GM21528 (cell line): Measurements from ENCODE around the gene TMEM204.

Experiments used
- ATAC-seq: cut with Tn5 transposase; IDR thresholded peaks from one replicate; pipeline ENCODE4 v1.9.1; 2021; ENCODE audit warnings: mild to moderate bottlenecking, moderate library complexity; ENCODE audit not compliant: unreplicated experiment, low FRiP score

Gene TMEM204

DNA sequence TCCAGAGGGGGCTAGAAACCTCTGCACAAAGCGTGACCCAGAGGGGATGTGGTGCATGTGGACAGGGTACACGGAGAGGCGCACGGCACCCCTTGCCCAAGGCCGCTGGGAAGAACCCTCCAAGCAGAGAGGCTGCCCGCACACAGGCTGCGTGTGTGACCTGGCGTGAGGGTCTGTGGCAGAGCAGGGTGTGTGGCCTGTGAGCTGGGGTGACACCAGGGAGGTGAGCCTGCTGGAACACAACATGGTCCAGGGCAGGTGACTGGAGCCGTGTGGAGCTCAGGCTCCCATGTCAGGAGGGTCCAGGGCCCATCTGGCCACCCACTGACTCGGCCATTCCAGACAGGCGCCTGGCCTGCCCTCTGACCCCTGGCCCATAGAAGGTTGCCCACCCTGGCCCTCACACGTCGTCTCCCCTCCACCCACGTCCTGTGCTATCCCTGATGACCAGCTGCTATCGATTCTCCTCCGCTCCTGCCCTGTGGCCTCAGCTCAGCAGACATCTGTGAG lies 14.8 kb upstream of the TMEM204 start:
- ATAC-seq, result no peak

DNA sequence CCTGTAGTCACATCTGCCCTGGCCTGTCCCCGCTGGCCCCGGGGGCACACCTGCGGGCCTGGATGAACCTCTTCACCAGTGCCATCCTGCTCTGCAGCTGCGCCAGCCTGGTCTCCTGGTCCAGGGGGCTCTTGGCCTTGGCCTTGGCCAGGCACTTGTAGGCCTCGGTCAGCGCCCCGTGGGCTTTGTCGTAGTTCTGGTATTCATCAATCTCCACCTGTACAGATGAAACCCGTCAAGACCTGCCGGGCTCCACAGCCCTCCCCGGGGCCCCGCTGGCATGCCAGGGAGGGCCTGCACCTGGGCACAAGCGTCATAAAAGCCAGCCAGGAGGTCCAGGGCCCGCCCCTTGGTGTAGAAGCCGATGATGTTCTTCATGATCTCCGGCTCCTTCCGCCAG lies 13.6 kb upstream of the TMEM204 start:
- ATAC-seq, result no peak

DNA sequence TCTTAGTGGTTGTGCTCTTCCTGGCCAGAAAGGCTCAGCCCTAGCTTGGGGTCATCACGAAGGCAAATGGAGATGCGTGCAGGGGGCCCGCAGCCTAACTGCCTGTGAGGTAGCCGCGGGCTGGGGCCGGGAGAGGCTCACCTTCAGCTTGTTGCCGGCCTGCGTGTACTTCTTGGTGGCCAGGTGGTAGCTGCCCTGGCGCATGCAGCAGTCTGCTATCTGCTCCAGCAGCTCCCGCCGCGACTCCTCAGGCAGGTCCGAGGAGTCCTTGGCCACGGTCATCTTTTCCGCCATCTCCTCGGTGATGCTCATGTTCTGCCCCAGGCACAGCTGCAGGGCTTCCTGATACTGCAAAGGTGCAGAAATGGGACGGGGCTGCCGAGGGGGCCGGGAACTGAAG lies 13.0 kb upstream of the TMEM204 start:
- ATAC-seq, result no peak

DNA sequence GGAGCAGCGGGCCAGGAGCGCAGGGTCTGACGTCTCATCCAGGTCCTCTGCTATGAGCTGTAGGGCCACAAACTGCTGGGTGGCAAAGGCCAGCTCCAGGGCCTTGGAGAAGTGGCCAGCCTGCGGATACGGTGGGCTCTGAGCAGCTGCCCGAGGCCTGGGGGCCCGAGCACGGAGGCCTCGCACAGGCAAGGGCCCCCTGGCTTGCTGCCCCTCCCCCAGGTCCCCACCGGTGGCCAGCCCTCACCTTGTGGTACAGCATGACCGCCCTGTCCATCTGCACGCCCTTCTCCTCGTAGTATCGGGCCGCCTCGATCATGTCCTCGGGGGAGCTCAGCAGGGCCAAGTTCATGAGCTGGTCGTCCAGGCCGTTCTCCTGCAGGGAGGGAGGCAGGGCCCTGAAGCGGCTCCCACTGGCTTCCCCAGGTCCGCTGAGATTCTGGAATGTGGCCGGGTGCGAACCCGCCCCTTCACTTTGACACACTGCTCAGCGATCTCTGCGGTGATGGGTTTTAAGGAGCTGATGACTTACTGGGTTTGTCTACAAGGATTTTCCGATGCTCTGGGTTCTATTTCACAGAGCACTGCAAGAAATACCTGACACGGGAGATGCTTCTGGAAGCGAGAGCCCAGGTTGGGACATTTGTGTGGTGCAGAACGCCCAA lies 9.8 kb upstream of the TMEM204 start:
- ATAC-seq, result no peak

DNA sequence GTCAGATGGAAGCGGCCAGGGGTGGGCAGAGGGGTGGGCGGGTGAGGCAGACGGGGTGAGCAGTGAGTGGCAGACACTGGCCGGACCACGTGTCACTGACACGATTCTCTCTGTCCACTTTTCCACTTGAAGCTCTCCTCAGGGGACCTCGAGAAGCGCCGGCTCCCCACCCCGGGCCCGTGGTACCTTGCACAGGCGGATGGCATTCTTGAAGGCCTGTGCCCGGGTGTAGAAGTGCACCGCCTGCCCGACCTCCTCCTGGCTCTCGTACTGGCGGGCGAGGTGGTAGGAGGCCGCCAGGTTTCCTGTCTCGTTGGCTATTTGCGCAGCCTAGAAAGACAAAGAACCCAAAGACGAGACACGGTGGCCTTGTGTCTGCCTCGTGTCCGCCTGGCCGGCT lies 9.1 kb upstream of the TMEM204 start:
- no peak for ATAC-seq

DNA sequence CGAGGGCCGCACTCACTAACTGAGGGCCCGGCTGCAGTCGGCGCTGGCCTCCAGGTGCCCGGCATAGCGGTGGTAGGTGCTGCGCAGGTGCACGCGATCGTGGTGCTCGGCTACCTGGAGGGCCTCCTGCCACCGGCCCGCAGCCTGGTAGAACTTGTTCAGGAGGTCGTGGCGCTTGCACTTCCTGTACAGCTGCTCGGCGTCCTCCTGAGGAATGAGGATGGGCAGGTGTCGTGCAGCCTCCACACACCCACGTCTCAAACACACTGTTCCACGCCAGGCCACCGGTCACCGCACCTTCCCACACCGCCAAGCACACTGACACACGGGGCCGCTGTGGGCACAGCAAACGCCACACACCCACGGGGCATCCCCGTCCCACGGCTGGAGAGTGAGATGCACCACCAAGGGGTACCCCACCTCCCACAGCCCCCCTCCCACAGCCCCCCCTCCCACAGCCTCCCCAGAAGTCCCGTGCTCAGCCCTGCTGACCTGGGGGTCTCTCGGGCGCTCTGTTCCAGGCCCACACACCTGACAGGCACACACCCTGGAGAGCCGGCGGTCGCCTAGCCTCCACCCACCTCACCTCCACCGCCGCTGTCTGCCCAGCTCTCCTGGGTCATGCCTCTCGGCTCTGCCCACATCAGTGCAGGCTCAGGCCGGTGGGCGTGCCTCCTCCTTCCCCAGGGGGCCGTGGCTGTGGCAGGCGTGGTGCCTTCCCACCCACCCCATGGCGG lies 7.4 kb upstream of the TMEM204 start:
- ATAC-seq, result no peak

DNA sequence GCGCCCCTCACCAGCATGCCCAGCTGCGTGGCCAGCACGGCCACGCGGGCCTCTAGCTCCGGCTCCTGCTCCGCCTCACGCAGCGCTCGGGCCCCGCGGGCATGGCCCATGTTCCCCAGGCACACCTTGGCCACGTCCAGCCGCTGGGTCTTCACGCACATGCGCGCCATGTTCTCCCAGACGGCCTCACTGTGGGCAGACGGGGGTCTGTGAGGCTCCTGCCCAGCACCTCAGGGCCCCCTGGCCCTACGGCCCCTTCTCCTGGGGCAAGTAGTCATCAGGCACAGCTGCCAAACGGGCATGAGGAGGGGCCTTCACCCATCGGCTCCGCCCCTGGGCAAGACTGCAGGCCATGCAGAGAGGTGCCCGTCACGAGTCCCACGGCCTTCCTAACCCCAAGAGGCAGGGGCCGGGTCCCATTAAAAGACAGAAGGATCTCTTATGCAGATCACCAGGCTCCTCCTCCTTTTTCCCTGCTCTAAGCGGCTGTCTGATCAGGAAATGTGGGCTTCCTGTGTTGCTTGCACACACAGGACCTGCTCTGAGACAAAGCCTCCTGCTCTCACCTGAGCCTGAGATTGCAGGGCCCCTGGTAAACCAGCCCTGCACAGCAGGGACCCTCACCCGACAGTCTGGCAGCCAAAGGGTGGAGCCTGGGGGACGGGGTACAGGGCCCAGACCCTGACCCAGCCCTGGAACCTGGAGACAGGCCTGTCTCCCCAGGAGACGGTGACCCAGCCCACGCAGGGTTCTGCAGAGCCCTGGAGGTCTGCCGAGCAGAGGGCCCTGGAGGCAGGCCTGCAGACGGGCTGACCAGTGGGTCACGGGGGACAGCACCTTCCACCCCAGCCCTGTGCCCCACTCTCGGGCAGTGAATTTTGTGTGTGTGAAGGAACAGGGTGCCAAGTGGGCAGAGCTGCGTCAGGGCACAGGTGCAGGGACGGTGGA lies 6.6 kb upstream of the TMEM204 start:
- ATAC-seq, result no peak

DNA sequence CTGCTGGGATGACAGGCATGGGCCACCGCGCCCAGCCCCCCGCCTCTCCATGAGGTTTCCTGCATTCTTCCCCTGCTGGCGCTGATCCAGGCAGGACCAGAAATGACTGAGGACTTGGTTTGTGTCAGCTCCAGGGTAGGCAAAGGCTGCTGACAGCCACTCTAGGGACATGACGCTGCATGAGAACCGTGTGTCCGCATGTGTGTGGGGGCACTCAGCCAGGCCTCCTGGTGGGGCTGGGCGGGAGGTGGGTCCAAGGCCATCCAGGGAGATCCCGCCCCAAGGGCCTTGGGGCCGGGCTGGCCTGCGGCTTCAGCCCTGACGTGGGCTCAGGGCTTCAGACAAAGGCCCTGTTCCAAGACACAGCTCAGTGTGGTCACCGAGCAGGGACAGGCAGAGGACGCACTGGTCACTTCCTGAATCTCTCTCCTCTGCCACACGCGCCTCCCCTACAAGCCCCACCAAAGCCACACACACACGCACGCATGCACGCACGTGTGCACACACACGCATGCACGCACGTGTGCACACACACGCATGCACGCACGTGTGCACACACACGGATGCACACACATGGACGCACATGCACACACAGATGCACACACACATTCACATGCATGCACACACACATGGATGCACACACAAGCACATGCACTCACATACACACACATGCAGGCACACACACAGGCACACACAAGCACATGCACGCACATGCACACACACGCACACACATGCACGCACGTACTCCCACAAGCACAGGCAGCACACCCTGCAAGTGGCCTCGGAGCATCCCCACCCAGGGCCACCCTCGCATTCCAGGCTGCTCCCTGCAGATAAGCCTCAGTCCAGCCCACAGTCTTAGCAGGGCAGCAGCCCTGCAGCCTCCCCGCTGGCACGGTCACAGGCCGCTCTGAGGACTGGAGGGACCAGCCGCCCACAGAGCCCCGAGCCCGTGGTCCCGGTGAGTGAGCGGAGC lies 5.3 kb upstream of the TMEM204 start:
- ATAC-seq, result no peak

DNA sequence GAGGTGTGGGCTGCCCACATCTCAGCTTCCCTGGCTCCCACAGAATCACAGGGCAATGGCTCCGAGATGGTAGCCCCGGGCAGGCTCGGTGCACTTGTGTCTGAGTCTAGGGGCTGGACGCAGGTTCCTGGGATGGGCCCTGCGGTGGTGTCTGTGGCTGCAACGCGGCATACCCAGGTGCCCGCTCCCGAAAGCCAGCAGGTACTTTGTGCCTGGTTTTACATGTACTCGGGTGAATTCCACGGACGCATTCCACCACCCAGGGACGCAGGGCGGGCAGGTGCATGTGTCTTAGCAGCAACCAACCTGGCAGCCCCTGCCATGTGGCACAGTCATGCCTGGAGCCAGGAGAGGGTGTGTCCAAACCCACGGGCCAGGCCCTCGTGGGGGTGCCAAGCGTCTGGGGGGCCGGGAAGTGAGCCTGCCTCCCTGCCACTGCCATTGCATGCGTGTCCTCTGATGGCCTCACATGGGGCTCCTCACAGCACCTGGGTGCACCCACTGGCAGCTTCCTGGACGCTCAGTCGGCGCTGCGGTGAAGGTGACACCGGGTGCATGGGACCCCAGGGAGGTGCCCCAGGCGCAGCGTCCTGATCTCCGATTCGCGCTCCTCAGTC lies 4.4 kb upstream of the TMEM204 start:
- no peak for ATAC-seq

DNA sequence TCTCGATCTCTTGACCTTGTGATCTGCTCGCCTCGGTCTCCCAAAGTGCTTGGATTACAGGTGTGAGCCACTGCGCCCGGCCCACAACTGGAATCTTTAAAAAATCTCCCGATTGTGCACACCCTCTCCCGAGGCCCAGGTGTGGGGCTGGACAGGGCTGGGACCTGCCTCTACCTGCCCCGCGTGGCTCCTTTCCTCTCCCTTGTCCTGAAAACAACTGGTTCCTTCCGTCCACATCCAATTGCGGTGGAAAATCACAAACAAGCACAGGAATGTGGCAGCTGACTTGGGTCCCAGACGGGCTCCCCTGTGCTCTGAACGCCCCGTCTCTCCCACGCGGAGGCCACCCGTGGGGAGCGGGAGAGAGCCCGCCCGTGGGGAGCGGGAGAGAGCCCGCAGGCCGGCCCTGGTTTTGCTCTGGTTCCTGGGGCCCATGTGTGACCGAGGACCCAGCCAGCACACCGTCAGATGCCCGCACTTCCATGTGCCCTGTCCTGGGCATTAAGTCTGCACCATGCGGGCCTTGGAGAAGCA lies 3.0 kb upstream of the TMEM204 start:
- ATAC-seq, result no peak

DNA sequence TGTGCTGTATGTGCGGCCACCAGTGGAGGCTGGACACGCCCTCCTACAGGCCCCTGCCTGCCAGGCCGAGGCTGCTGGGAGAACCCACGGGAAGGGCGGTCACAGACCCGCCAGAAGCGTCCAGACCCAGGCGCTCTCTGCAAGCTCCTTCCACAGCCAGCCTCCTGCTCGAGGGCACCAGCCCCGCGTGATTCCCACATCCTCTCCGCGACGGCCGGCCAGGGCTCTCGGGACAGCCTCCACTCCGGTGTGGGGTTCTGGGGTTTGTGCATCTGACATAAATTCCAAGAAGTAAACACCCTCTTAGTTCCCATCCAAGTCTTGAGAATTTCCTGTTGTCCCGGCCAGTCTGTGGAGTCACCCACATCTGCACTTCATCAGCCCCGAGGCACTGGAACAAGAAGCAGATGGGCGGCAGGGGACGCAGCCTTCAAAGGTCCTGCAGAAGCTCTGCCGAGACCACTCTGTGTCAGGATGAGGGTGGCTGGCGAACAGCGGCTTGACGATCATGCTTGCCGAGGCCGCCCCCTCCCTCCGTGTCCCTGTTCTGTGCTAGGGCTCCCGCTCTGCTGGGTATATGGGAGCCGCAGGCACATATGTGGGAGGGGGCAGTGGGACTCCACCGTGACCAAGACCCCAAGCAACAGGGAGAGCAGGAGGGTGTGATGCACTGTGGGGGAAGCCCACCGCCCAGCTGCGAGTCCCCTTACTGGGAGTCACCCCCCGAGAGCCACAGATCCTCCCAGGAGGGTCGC lies 2.4 kb upstream of the TMEM204 start:
- ATAC-seq, result no peak

DNA sequence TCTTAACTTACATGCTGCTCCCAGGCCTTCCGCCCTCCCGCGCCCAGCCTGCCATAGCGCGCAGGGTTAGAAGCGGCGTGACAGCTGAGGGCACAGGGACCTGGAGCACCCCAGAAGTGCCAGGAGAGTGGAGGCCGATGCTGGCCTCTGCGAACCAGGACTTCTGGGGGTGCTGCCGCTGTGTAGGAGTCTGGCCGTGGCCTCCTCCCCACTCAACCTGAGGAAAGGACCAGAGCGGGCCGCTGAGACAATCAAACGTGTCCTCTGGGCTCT lies 1.9 kb upstream of the TMEM204 start:
- ATAC-seq, result no peak

DNA sequence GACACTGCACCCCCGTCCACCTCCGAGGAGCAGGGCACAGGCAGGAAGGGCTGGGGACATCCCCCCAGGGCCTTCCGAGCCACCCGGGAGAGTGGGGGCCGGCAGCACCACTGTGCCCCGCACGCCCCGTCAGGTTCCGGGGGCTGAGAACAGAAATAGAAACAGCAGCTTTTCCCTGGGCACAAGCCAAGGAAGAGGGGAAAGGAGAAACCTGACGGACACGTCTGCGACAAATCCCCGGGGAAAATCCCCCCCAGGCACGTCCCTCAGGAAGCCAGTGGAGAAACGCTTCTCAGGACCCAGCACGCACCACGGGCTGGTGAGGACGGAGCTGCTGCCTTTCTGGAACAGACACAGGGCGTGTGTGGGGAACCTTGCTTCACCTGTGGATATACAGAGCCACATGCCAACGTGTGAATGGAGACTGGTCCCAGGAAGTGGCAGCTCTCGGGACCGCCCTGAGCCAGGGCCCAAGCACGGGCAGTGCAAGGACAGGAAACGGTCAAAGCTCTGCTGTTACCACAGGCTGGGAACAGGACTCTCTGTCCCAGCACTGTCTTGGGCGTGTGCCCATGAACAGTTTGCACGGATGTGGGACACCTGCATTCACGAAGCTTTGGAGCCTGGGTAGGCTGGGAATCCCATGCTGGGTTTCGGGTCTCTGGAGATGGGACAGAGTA lies 1.2 kb upstream of the TMEM204 start:
- ATAC-seq, result no peak

DNA sequence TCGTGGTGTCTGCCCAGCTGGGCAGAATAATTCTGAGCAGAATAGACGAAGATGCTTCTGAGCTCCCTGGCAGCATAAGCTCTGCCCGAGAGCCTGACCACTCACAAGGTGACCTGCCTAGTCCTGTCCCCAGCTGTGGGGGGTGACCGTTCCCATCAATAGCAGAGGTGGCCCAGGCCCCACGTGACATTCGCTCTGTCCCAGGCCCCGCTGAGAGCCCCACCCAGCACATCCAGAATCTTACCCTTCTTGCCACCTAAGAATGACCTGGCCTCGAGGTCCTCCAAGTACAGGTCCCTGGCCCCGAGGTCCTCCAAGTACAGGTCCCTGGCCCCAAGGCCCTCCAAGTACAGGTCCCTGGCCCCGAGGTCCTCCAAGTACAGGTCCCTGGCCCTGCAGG lies 695 bp upstream of the TMEM204 start:
- ATAC-seq, result no peak

DNA sequence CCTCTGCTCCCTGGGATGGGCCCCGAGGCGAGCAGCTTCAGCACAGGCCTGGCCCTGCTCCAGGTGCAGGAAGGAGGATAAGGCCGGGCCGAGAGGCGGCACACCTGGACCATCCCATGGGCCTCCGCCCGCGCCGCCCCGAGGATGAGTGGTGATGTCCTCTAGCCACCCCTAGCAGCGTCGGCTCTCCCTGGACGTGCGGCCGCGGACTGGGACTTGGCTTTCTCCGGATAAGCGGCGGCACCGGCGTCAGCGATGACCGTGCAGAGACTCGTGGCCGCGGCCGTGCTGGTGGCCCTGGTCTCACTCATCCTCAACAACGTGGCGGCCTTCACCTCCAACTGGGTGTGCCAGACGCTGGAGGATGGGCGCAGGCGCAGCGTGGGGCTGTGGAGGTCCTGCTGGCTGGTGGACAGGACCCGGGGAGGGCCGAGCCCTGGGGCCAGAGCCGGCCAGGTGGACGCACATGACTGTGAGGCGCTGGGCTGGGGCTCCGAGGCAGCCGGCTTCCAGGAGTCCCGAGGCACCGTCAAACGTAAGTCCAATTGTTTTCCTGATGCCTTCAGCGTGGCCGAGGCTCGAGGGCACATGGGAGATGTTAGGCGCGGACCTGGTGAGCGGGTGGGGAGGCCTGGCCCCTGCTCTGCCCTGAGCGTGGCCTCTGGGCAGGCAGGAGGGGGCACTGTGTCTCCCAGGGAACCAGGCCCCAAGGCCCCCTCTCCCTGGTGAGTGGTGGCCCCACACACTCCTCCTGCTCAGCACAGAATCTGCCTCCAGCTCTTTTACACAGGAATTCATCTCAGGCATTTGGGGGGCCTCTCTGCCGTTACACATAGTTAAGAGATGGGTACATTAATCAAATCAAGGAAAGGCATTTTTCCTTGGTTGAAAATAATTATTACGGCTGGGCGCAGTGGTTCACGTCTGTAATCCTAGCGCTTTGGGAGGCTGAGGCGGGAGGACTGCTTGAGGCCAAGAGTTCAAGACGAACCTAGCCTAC lies 855 bp downstream of the TMEM204 start:
- ATAC-seq, result no peak

DNA sequence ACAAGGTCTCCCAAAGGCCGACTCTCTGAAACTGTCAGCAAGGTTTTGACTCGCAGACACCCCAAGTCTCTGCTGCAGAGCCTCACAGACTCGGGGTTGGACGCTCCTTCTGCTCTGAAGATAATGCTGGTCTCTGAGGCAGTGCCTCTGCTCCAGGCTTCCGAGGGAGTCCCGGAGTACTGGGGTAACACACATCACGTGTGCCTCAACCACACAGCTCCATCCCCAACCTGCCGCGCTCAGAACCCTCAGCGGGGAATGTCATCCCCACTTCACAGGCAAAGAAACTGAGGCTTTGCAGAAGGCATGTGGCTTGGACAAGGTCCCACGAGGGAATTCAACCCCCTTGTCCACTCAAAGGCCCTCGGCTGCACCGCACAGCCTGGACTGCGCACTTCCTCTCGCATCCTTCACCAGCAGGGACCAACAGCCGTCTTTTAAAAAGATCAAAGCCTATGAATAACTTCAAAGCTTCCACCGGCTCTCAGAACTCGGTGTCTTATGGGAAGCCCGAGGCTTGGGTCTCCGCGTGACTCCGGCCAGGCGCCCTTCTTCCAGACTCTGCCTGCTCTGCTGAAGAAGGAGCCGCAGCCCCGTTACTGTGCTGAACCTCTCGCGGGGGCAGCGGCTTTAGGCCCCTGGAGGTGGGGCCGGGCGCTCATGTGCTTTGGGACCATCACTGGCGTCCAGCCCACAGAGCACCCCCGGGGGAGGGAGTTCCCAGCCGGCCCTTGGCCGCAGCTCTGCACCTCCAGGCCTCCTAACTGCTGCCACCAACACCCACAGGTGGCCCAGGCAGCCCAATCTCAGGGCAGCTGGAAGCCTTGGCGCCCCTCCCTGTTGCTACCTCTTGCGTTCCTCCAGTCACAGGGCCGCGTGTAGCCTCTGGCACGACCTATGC lies 2.2 kb downstream of the TMEM204 start:
- ATAC-seq, result no peak
